WTC11 (cell line): ENCODE results near the gene LILRB2. TPM values are rescaled to one million over a fixed set of nuclear protein-coding genes. Genes with fewer than 3 reads are reported as not detected.

Source experiments
- ATAC-seq: fragments of 200-7000 bp; cut with Tn5 transposase; 2 replicates; pipeline ENCODE4 v1.10.0; 2021; ENCODE audit warnings: mild to moderate bottlenecking, moderate library complexity
- CTCF ChIA-PET: fragments of 300-600 bp; sonication (Branson Sonifier 250); formaldehyde crosslinking; loops from one replicate; lab custom pipeline; 2021; ENCODE audit warnings: antibody characterized with exemption; lab: Charles Lee
- POLR2A ChIA-PET: fragments of 350-600 bp; sonication (Branson Sonifier 250); formaldehyde crosslinking; loops from one replicate; lab custom pipeline; 2021; ENCODE audit warnings: antibody characterized with exemption; lab: Charles Lee
- DNase-seq: peaks from one replicate; pipeline ENCODE4 v3.0.0; 2021; ENCODE audit warnings: low spot score
- H3K27ac Mint-ChIP-seq: 2 replicates; pipeline ENCODE4 v1.8.0; 2021; ENCODE audit warnings: mixed read lengths
- H3K27me3 Mint-ChIP-seq: 2 replicates; pipeline ENCODE4 v1.8.0; 2021; ENCODE audit warnings: low read depth, mild to moderate bottlenecking, moderate library complexity, mixed read lengths
- H3K36me3 Mint-ChIP-seq: 2 replicates; pipeline ENCODE4 v1.8.0; 2021; ENCODE audit warnings: mixed read lengths
- H3K4me1 Mint-ChIP-seq: 2 replicates; pipeline ENCODE4 v1.8.0; 2022; ENCODE audit warnings: mixed read lengths
- H3K4me3 Mint-ChIP-seq: 2 replicates; pipeline ENCODE4 v1.8.0; 2021; ENCODE audit warnings: mild to moderate bottlenecking, moderate library complexity, mixed read lengths
- H3K9me3 Mint-ChIP-seq: 2 replicates; pipeline ENCODE4 v1.8.0; 2021; ENCODE audit warnings: mixed read lengths
- ERG ChIP-seq: fragments of 250-450 bp; sonication (Bioruptor Pico); IDR thresholded peaks from 2 replicates; pipeline ENCODE4 v1.8.0; 2021; ENCODE audit warnings: mild to moderate bottlenecking
- ETV6 ChIP-seq: sonication (generic); formaldehyde crosslinking; IDR thresholded peaks from 2 replicates; pipeline ENCODE4 v1.8.1; 2022; ENCODE audit warnings: mild to moderate bottlenecking, missing genetic modification reagents
- FOXJ3 ChIP-seq: sonication (generic); formaldehyde crosslinking; IDR thresholded peaks from 2 replicates; pipeline ENCODE4 v1.9.0; 2021; ENCODE audit warnings: missing genetic modification reagents, mild to moderate bottlenecking, borderline replicate concordance
- GRHL2 ChIP-seq: fragments of 250-450 bp; sonication (Bioruptor Pico); IDR thresholded peaks from 2 replicates; pipeline ENCODE4 v1.8.0; 2022; ENCODE audit warnings: mild to moderate bottlenecking, moderate library complexity; ENCODE audit not compliant: insufficient replicate concordance, severe bottlenecking
- HMGA2 ChIP-seq: fragments of 250-450 bp; sonication (Bioruptor Pico); IDR thresholded peaks from 2 replicates; pipeline ENCODE4 v1.4.0; 2021; ENCODE audit warnings: mild to moderate bottlenecking, moderate library complexity
- HMGXB4 ChIP-seq: sonication (generic); formaldehyde crosslinking; IDR thresholded peaks from 2 replicates; pipeline ENCODE4 v1.8.1; 2023; ENCODE audit warnings: mild to moderate bottlenecking, moderate library complexity, missing genetic modification reagents
- NR1H2 ChIP-seq: sonication (generic); formaldehyde crosslinking; IDR thresholded peaks from 2 replicates; pipeline ENCODE4 v1.9.0; 2021; ENCODE audit warnings: mild to moderate bottlenecking, moderate library complexity, missing genetic modification reagents
- NR3C1 ChIP-seq: sonication (generic); formaldehyde crosslinking; conservative IDR thresholded peaks from 2 replicates; pipeline ENCODE4 v1.8.1; 2023; ENCODE audit warnings: low read depth, mild to moderate bottlenecking, missing genetic modification reagents
- PREB ChIP-seq: sonication (generic); formaldehyde crosslinking; IDR thresholded peaks from 2 replicates; pipeline ENCODE4 v1.8.1; 2022; ENCODE audit warnings: mild to moderate bottlenecking, missing genetic modification reagents, moderate library complexity, borderline replicate concordance
- TEAD4 ChIP-seq: sonication (generic); formaldehyde crosslinking; IDR thresholded peaks from 2 replicates; pipeline ENCODE4 v1.8.0; 2022; ENCODE audit warnings: mild to moderate bottlenecking, missing genetic modification reagents
- TP53 ChIP-seq: sonication (generic); formaldehyde crosslinking; IDR thresholded peaks from 2 replicates; pipeline ENCODE4 v1.8.1; 2023; ENCODE audit warnings: mild to moderate bottlenecking, missing genetic modification reagents
- ZNF317 ChIP-seq: sonication (generic); formaldehyde crosslinking; IDR thresholded peaks from 2 replicates; pipeline ENCODE4 v1.8.1; 2023; ENCODE audit warnings: low read depth, mild to moderate bottlenecking, moderate library complexity, missing genetic modification reagents, borderline replicate concordance
- ZNF671 ChIP-seq: fragments of 250-450 bp; sonication (Bioruptor Pico); IDR thresholded peaks from 2 replicates; pipeline ENCODE4 v1.8.0; 2021; ENCODE audit warnings: mild to moderate bottlenecking
- total RNA-seq: library from RNA; stranded (reverse); gene quantifications from 3 replicates; pipeline ENCODE4 v1.2.3, GENCODE V29; 2021
- TF ChIP-seq, protein P1 (sequence below): fragments of 250-450 bp; sonication (Bioruptor Pico); IDR thresholded peaks from 2 replicates; pipeline ENCODE4 v1.9.0; 2021; ENCODE audit warnings: mild to moderate bottlenecking
- TF ChIP-seq, protein P2 (sequence below): sonication (generic); formaldehyde crosslinking; IDR thresholded peaks from 2 replicates; pipeline ENCODE4 v1.8.0; 2022; ENCODE audit warnings: mild to moderate bottlenecking, missing genetic modification reagents
- TF ChIP-seq, protein P3 (sequence below): sonication (generic); formaldehyde crosslinking; IDR thresholded peaks from 2 replicates; pipeline ENCODE4 v1.8.1; 2022; ENCODE audit warnings: low read depth, mild to moderate bottlenecking, moderate library complexity, missing genetic modification reagents, borderline replicate concordance
- TF ChIP-seq, protein P4 (sequence below): fragments of 250-450 bp; sonication (Bioruptor Pico); IDR thresholded peaks from 2 replicates; pipeline ENCODE4 v1.9.0; 2021; ENCODE audit warnings: mild to moderate bottlenecking

Gene LILRB2
- total RNA-seq, 1 experiment from 2014 or later: not detected

DNA sequence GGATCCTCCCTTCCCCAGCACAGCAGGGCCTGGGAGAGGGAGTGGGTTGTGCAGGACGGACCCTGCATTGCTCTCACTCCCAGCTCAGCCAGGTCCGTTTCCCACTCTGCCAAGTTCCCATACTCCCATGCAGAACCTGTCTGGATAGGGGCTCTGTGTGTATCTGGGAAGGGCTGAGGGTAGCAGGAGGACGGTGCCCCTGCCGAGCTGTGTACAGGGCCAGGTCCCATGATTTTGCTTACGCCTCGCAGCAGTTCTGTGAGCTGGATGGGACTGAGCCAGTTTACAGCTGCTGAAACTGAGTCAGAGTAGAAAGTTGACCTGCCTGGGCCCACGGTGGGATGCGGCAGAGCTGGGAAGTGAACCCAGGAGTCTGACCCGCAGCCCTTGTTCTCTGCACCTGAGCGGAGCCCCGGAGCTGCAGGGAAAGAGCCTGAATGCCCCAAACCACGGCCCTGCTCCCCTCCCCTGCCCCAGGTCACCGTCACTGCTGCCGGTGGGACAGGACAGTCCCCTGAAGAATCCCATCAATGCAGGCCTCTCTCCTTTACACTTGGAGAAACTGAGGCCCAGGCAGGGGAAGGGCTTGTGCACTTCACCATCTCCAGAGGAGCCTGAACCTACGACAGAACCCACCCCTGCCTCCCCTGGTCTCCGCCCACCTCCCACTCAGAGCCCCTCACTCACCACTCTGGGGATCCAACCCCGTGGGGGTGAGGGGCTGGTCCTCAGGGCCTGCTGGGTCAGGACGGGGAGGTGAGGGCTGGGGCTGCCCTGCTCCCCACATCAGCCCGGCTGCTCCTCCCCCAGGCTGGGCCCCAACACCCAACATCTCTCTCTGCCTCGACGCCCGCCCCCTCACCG lies 27.3 kb downstream of the LILRB2 start (continued):
- TF ChIP-seq, protein P1, sequence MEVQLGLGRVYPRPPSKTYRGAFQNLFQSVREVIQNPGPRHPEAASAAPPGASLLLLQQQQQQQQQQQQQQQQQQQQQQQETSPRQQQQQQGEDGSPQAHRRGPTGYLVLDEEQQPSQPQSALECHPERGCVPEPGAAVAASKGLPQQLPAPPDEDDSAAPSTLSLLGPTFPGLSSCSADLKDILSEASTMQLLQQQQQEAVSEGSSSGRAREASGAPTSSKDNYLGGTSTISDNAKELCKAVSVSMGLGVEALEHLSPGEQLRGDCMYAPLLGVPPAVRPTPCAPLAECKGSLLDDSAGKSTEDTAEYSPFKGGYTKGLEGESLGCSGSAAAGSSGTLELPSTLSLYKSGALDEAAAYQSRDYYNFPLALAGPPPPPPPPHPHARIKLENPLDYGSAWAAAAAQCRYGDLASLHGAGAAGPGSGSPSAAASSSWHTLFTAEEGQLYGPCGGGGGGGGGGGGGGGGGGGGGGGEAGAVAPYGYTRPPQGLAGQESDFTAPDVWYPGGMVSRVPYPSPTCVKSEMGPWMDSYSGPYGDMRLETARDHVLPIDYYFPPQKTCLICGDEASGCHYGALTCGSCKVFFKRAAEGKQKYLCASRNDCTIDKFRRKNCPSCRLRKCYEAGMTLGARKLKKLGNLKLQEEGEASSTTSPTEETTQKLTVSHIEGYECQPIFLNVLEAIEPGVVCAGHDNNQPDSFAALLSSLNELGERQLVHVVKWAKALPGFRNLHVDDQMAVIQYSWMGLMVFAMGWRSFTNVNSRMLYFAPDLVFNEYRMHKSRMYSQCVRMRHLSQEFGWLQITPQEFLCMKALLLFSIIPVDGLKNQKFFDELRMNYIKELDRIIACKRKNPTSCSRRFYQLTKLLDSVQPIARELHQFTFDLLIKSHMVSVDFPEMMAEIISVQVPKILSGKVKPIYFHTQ: no peak

- no peak for ATAC-seq
- Mint-ChIP-seq H3K9me3 (no peaks in the 10 kb centered on the region), H3K27ac (no peak overlapping the region), H3K4me3 (no peak overlapping the region), H3K27me3 (peaks cover 29% of the 10 kb centered on the region), H3K36me3 (no peaks in the 10 kb centered on the region), H3K4me1 (peaks cover 3% of the 10 kb centered on the region; the same call in 1 of the 2 replicates)
- TF ChIP-seq NR1H2 (CRISPR knock-in tag): no peak
- no peak for TF ChIP-seq GRHL2 (CRISPR knock-in tag)
- TF ChIP-seq, protein P2, sequence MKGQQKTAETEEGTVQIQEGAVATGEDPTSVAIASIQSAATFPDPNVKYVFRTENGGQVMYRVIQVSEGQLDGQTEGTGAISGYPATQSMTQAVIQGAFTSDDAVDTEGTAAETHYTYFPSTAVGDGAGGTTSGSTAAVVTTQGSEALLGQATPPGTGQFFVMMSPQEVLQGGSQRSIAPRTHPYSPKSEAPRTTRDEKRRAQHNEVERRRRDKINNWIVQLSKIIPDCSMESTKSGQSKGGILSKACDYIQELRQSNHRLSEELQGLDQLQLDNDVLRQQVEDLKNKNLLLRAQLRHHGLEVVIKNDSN (CRISPR knock-in tag): no peak
- TF ChIP-seq HMGXB4 (CRISPR knock-in tag): no peak
- TF ChIP-seq TEAD4 (CRISPR knock-in tag): no peak
- TF ChIP-seq, protein P3, sequence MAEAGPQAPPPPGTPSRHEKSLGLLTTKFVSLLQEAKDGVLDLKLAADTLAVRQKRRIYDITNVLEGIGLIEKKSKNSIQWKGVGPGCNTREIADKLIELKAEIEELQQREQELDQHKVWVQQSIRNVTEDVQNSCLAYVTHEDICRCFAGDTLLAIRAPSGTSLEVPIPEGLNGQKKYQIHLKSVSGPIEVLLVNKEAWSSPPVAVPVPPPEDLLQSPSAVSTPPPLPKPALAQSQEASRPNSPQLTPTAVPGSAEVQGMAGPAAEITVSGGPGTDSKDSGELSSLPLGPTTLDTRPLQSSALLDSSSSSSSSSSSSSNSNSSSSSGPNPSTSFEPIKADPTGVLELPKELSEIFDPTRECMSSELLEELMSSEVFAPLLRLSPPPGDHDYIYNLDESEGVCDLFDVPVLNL (CRISPR knock-in tag): no peak
- no peak for TF ChIP-seq ERG (CRISPR knock-in tag)
- TF ChIP-seq FOXJ3 (CRISPR knock-in tag): no peak
- TF ChIP-seq TP53 (CRISPR knock-in tag): no peak
- no peak for TF ChIP-seq HMGA2 (CRISPR knock-in tag)
- TF ChIP-seq ZNF671 (CRISPR knock-in tag): no peak
- TF ChIP-seq ETV6: no peak
- TF ChIP-seq, protein P1: no peak
- TF ChIP-seq ZNF317 (CRISPR knock-in tag): no peak
- TF ChIP-seq NR3C1 (CRISPR knock-in tag): no peak
- TF ChIP-seq, protein P4, sequence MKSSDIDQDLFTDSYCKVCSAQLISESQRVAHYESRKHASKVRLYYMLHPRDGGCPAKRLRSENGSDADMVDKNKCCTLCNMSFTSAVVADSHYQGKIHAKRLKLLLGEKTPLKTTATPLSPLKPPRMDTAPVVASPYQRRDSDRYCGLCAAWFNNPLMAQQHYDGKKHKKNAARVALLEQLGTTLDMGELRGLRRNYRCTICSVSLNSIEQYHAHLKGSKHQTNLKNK (CRISPR knock-in tag): no peak
- no peak for TF ChIP-seq PREB (CRISPR knock-in tag)
- ChIA-PET CTCF (interaction anchor here (1.6 to 3.3 kb wide), 2 partner anchors 13 to 139 kb away, joined by 5 to 26 read pairs; no protein-coding TSS in a partner anchor), POLR2A (no interaction called here)
- no peak for DNase-seq
These were observed 28.1 kb downstream of the LILRB2 start for GRCh38 chr19:54252845-54253244.
